Measurements from ENCODE around the gene ELL2.
A peak's percentile ranks its signal among the peaks of the same experiment; 100 is the strongest.
"Not testable (repeated sequence)": the region's sequence is repeated elsewhere in the genome, so short reads cannot be mapped to it uniquely, and the experiment has no call there.

ELL2 gene

DNA sequence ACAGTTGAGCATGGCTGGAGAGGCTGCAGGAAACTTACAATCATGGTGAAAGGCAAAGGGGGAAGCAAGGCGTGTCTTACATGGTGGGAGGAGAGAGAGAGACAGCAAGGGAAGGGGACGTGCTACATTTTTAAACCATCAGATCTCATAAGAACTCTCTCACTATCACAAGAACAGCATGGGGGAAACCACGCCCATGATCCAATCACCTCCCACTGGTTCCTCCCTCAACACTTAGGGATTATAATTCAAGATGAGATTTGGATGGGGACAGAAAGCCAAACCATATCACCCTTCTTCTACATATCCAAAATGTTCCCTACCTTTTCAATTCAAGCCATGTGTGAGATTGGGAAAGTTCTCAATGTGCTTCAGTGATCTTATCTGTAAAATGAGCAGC is 116.3 kb downstream of the ELL2 start:
- Mint-ChIP-seq H3K27me3 (no peaks in the 10 kb centered on the region), H3K27ac (no peak overlapping the region), H3K4me1 (peaks cover 19 to 24% of the 10 kb centered on the region in 2 donors), H3K9me3 (no peaks in the 10 kb centered on the region), H3K4me3 (no peak overlapping the region), H3K36me3 (no peaks in the 10 kb centered on the region)
- ATAC-seq (replicated peaks): no peak
- no peak for DNase-seq

DNA sequence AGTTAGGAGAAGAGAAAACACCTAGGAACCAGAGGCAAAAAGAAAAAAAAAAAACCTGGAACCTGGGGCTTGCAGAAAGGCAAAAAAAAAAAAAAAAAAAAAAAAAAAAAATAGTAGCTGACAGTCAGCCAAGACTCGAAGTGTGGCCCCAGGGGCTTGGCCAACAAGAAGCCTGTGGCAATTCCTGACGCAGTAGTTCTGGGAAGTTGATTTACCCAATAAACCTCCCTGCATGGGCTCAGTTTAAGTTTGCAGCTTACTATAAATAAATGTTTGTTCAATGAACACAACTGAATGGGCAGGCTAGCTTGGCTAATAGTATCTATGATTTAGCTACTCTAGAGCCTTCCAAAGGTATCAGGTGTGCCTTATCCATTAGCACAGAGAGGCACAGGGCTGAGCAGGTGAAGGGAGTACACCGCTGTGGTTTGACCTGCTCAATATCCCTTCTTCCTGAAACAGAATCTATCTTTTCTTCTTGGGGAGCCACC is 117.9 kb downstream of the ELL2 start:
- H3K4me1 Mint-ChIP-seq: peaks cover 25 to 30% of the 10 kb centered on the region in 2 donors
- no peak overlapping the region for H3K27ac Mint-ChIP-seq
- DNase-seq (no peak), ATAC-seq (replicated peaks) (no peak)
- H3K4me3 Mint-ChIP-seq: no peak overlapping the region
- H3K9me3 Mint-ChIP-seq: no peaks in the 10 kb centered on the region
- H3K36me3 Mint-ChIP-seq: no peaks in the 10 kb centered on the region
- no peaks in the 10 kb centered on the region for H3K27me3 Mint-ChIP-seq

DNA sequence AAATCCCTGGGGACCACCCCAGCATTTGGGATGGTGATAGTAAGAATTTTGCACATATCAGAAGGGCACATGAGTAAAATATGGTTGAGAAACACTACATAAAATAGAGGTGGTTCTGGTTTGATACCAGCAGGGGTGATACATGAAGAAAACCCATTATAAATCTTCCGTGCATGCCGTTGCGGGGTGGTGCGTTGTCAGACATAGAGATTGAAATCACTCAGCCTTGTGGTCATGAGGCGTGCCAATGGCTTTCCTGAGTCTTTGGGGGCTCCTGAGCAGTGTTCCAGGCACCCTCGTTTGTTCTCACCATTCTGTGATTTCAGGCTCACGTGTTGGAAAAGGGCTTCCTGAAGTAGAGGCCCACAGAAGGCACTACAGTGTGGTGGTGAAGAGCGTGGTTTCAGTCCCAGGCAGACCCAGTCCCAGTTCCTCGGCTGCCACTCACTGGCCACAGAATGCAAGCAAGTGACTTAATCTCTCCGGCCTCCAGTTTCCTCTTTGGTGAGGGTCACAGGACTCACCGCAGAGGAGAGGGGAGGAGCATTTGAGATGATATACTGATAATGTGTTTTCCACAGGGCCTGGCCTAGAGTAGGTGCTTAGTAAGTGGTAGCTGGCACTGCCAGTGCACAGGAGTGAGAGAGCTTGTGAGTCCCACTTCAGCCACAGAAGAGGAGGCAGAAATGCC is 118.7 kb downstream of the ELL2 start:
- peak; percentile 62 for DNase-seq
- H3K27ac Mint-ChIP-seq: peak overlapping the region; percentile 90
- H3K9me3 Mint-ChIP-seq: no peaks in the 10 kb centered on the region
- H3K4me3 Mint-ChIP-seq: peak overlapping the region; percentile 41 to 61
- H3K4me1 Mint-ChIP-seq: peaks cover 25 to 30% of the 10 kb centered on the region in 2 donors
- H3K27me3 Mint-ChIP-seq: no peaks in the 10 kb centered on the region
- H3K36me3 Mint-ChIP-seq: no peaks in the 10 kb centered on the region
- ATAC-seq (replicated peaks): peak; percentile 88 to 90

DNA sequence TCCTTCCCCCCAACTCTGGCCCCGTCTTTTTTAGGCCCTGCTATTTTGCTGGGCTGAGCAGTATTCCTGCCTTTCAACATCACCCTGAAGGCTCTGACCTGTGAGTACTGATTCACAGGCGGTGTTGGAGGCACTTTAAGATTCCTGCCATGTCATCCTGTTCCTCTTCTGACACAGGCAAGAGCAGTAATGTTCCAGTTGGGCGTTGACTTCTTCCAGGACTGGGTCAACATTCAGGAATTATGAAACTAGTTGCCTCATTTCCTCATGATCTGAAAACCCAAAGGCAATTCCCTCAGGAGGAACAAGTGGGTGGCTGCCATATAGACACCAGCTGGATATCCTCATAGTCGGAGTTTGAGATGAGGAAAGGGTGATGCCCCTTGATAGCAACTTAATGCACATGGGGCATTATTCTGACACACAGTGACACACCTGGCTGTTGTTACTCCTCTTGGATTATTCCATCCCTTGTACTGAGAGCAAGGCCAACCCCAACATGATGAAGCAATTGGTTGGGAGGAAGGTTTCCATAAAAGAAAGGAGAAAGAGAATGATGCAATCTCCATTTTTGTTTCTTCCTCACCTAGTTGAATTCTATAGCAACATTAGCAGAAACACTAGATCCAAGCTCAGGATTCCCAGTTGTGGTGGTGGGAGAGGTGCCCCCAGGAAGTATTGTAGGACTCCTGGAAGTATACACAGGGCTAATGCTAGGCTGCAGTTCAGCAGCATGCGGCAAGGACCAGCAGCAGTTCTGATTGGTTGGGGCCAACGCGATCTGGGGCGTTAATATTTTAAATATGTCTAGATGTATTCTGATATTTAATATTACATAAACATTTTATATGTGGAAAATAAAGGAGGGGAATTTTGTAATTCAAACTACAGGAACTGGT is 119.5 kb downstream of the ELL2 start:
- Mint-ChIP-seq H3K27me3 (no peaks in the 10 kb centered on the region), H3K4me3 (no peak overlapping the region), H3K4me1 (peaks cover 27 to 30% of the 10 kb centered on the region in 2 donors), H3K36me3 (no peaks in the 10 kb centered on the region), H3K27ac (no peak overlapping the region), H3K9me3 (no peaks in the 10 kb centered on the region)
- no peak for ATAC-seq (replicated peaks)
- DNase-seq: no peak

DNA sequence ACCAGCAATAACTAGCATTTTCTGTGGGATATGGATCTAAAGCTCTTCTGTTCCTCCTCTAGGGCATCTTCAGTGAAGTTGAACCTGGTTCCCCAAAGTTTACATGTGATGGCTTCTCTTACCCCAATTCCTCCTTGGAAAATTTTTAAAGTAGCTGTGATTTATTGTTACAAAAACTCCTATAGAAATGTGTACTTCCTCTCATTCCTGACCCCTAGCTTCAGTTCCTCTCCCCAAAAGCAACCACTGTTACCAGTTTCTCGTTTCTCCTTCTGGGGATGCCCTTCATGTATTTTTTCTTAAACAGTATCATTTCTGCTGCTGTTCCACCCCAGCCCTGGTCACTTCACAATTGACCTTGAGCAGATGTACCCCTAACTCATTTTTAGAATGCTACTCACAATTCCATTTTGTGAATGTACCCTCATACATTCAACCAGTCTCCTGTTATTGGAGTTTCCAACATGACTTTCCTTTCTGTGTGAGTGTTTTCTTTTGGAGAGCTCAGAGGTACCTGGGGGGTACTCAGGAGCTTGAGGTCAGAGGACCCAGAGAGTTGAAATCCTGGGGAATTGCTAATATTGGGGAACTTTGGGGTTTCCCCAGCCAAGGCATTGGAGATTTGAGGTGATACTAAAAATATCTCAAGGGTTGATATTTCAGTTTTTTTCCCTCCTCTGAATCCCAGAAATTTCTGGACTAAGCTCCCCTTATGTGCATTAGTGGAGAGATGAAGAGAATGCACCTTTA is 120.5 kb downstream of the ELL2 start:
- no peak for DNase-seq
- H3K27ac Mint-ChIP-seq: no peak overlapping the region
- peaks cover 31 to 37% of the 10 kb centered on the region in 2 donors for H3K4me1 Mint-ChIP-seq
- H3K27me3 Mint-ChIP-seq: no peaks in the 10 kb centered on the region
- no peaks in the 10 kb centered on the region for H3K9me3 Mint-ChIP-seq
- H3K4me3 Mint-ChIP-seq: no peak overlapping the region
- H3K36me3 Mint-ChIP-seq: no peaks in the 10 kb centered on the region
- ATAC-seq (replicated peaks): no peak

DNA sequence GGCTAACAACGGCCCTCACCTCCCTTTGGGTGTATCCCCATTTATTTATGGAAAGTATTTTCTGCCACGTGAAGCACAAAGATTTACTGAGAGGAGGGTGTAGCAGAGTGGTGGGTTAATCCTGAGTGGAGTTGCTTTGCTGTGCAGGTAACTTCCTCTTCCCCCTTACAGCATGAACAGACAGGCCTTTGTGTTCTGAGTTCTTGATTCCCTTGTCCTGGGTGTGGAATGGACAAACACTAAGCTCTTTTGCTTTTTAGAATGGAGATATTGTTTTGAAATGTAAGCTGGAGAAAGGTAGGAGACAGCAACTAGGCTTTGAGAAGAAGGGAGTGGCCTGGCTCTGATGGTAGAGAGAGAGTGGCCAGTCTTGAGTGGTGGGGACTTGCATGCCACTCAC is 122.0 kb downstream of the ELL2 start:
- no peak overlapping the region for H3K4me3 Mint-ChIP-seq
- DNase-seq (no peak), ATAC-seq (replicated peaks) (no peak)
- no peaks in the 10 kb centered on the region for H3K9me3 Mint-ChIP-seq
- no peaks in the 10 kb centered on the region for H3K36me3 Mint-ChIP-seq
- no peaks in the 10 kb centered on the region for H3K27me3 Mint-ChIP-seq
- H3K4me1 Mint-ChIP-seq: peaks cover 36 to 46% of the 10 kb centered on the region in 2 donors
- peak overlapping the region; percentile 4 for H3K27ac Mint-ChIP-seq

DNA sequence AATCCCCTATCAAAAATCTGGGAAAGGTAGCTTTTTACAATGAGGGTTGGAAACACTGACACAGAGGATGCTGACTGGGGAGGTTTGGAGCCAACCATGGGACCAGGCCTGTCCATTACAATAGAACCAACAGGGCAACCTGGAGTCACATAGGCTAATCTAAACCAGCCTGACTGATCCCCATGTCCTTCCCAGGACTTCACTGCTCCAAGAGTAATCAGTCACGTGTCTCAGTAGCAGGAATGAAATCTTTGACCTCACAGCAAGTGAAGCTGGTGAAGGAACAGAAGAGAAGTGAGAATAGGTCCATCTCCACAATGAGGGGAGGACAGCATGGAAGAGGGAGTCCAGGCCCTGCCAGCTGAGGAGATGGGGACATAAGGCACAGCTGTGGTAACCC is 123.1 kb downstream of the ELL2 start:
- H3K36me3 Mint-ChIP-seq: no peaks in the 10 kb centered on the region
- no peak overlapping the region for H3K4me3 Mint-ChIP-seq
- no peaks in the 10 kb centered on the region for H3K27me3 Mint-ChIP-seq
- DNase-seq (no peak), ATAC-seq (replicated peaks) (no peak)
- H3K27ac Mint-ChIP-seq: no peak overlapping the region
- H3K4me1 Mint-ChIP-seq: peaks cover 41 to 55% of the 10 kb centered on the region in 2 donors
- H3K9me3 Mint-ChIP-seq: no peaks in the 10 kb centered on the region

DNA sequence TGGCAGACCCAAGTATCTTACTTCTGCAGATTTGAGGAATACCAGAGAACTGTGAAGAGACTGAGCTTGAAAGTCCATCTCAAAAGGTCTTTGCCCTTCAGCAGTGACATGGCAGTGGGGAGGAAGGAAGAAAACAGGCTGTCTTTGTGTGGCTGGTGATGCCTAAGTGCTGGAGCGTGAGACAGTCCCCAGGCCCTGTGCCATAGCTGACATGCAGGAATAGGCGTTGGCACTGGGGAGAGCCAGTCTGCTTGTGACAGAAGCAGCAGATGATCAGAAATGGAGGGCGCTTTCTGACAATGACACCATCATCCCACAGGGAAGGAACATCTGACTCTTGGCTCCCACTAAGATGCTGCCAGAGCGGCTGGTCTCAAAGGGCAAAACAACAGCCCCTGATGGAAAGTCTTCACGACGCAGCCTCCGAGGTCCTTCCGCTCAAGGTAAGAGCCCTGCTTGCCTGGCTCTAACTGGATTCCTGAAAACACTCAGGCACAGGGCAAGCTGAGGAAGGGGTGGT is 123.6 kb downstream of the ELL2 start:
- Mint-ChIP-seq H3K36me3 (no peaks in the 10 kb centered on the region), H3K4me1 (peaks cover 38 to 54% of the 10 kb centered on the region in 2 donors), H3K4me3 (no peak overlapping the region), H3K9me3 (no peaks in the 10 kb centered on the region), H3K27ac (no peak overlapping the region), H3K27me3 (no peaks in the 10 kb centered on the region)
- DNase-seq (no peak), ATAC-seq (replicated peaks) (no peak)

DNA sequence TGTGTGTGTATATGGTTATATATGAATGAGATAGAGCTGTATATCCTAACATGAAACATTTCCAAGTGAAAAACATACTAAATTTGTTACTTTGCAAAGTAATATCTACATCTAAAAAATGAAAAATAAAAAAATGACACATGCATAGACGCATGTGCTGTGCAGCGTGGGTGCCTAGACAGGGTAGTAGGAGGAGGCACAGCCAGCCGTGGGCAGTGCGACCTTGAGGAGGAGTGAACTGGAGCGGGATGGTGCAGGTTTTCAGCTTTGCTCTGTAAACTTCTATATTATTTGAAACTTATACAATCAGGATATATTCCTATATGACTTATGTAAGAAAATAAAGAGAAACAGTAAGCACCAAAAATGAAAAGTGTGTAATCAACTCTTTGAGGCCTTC is 124.2 kb downstream of the ELL2 start:
- DNase-seq: no peak
- Mint-ChIP-seq H3K4me1 (peaks cover 38 to 54% of the 10 kb centered on the region in 2 donors), H3K27ac (no peak overlapping the region), H3K36me3 (no peaks in the 10 kb centered on the region), H3K4me3 (no peak overlapping the region), H3K27me3 (no peaks in the 10 kb centered on the region), H3K9me3 (no peaks in the 10 kb centered on the region)
- no peak for ATAC-seq (replicated peaks)

DNA sequence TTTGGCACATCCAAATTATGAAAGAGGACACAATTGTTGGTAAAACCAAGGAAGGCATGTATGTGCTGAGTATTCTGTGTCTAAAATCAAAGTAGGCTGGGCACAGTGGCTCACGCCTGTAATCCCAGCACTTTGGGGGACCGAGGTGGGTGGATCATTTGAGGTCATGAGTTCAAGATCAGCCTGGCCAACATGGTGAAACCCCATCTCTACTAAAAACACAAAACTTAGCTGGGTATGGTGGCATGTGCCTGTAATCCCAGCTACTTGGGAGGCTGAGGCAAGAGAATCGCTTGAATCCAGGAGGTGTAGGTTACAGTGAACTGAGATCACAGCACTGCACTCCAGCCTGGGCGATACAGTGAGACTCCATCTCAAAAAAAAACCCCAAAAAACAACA is 124.7 kb downstream of the ELL2 start:
- Mint-ChIP-seq H3K4me1 (peaks cover 36 to 58% of the 10 kb centered on the region in 2 donors), H3K27ac (peak overlapping the region; percentile 43)
- not testable (repeated sequence) for H3K36me3 Mint-ChIP-seq; ATAC-seq (replicated peaks); H3K9me3 Mint-ChIP-seq; H3K27me3 Mint-ChIP-seq; H3K4me3 Mint-ChIP-seq; DNase-seq

DNA sequence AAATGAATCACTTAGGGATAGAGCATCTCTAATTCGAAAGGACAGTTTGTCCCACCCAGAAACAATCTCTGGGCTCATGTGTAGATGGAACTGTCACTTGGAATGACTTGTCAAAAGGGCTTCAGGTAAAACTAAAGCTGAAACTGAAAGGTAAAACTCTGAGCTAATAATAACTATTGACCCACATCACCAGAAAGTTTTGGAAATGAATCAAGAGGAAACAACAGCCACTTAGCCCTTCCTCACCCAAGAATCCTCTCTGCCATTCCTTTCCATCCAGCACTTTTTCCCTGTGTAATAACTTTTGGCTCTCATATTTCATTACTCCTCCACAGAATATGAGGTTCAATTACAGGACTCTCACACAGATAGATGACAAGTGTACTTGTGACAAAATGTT is 125.1 kb downstream of the ELL2 start:
- H3K9me3 Mint-ChIP-seq: no peaks in the 10 kb centered on the region
- H3K4me1 Mint-ChIP-seq: peaks cover 36 to 60% of the 10 kb centered on the region in 2 donors
- DNase-seq (no peak), ATAC-seq (replicated peaks) (no peak)
- no peak overlapping the region for H3K4me3 Mint-ChIP-seq
- no peaks in the 10 kb centered on the region for H3K27me3 Mint-ChIP-seq
- H3K36me3 Mint-ChIP-seq: no peaks in the 10 kb centered on the region
- peak overlapping the region; percentile 43 for H3K27ac Mint-ChIP-seq

DNA sequence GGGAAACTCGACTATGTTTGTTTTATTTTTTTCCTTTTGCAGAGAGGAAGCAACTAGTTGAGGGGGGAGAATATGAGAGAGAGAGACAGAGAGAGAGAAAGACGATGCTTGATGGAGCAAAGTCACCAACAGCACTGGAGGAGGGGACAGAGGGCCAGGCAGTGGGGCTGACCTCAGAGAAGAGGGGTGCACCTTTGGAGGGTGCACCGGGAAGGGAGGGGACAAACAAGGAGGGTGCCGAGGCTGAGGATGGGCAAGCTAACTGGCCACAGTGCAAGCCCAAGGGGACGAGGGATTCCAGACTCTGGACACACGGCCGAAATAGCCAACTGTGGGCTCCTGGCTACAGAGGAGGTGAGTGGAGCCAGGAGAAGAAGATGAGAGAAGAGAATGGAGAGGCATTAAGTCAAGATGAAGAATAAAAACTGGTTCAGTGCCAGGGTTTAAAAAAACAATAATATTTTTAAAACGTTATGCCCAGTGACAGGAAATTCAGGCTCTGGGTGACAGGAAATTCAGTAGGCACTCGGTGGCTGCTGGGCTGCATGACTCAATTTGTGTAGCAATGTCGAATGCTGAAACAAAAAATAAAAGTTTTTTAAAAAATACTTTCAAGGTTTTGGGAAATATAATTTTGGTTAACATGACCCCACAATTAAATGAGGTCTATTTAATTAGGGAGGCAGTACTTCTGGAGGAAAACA is 125.8 kb downstream of the ELL2 start:
- no peaks in the 10 kb centered on the region for H3K27me3 Mint-ChIP-seq
- DNase-seq: no peak
- H3K4me3 Mint-ChIP-seq: peak overlapping the region; percentile 59 to 62
- H3K27ac Mint-ChIP-seq: peak overlapping the region; percentile 78
- ATAC-seq (replicated peaks): no peak
- peaks cover 31 to 53% of the 10 kb centered on the region in 2 donors for H3K4me1 Mint-ChIP-seq
- H3K36me3 Mint-ChIP-seq: no peaks in the 10 kb centered on the region
- H3K9me3 Mint-ChIP-seq: no peaks in the 10 kb centered on the region

Measured in stimulated activated naive B cell treated with anti-CD40 and anti-IgM and Interleukin-4, amounts not matched to agents 10 μg/mL and 1 μg/mL and 100 μg/mL, for 72 hours (primary cell).